PFSK-1 (cell line): ENCODE results near the gene HTRA2.

ENCODE experiments used
- FOXP2 ChIP-seq: optimal IDR thresholded peaks from 2 replicates; pipeline ENCODE3; 2011; ENCODE audit warnings: borderline replicate concordance, control low read depth, inconsistent platforms; ENCODE audit not compliant: insufficient read depth; ENCODE audit errors: extremely low read length, extremely low read depth
- POLR2AphosphoS5 ChIP-seq: IDR thresholded peaks from 2 replicates; pipeline ENCODE4 v1.6.1; 2012; ENCODE audit warnings: low read depth, mild to moderate bottlenecking, control low read depth, low read length, moderate library complexity
- REST ChIP-seq, 2 experiments: IDR thresholded peaks; 2 replicates each; pipeline versions ENCODE4 v1.6.1 to v1.8.0; 2011 to 2012; ENCODE audit warnings: low read depth in 2 of 2, low read length in 2 of 2, control low read depth in 1 of 2, inconsistent platforms in 1 of 2, mild to moderate bottlenecking in 1 of 2, moderate library complexity in 1 of 2; ENCODE audit not compliant: insufficient read depth in 1 of 2
- SIN3A ChIP-seq: IDR thresholded peaks from 2 replicates; pipeline ENCODE4 v1.6.1; 2012; ENCODE audit warnings: mild to moderate bottlenecking, low read length, moderate library complexity, borderline replicate concordance; ENCODE audit not compliant: insufficient read depth
- TAF1 ChIP-seq: IDR thresholded peaks from 2 replicates; pipeline ENCODE4 v1.6.1; 2012; ENCODE audit warnings: low read length, control low read depth, borderline replicate concordance; ENCODE audit not compliant: insufficient read depth

Gene HTRA2

DNA sequence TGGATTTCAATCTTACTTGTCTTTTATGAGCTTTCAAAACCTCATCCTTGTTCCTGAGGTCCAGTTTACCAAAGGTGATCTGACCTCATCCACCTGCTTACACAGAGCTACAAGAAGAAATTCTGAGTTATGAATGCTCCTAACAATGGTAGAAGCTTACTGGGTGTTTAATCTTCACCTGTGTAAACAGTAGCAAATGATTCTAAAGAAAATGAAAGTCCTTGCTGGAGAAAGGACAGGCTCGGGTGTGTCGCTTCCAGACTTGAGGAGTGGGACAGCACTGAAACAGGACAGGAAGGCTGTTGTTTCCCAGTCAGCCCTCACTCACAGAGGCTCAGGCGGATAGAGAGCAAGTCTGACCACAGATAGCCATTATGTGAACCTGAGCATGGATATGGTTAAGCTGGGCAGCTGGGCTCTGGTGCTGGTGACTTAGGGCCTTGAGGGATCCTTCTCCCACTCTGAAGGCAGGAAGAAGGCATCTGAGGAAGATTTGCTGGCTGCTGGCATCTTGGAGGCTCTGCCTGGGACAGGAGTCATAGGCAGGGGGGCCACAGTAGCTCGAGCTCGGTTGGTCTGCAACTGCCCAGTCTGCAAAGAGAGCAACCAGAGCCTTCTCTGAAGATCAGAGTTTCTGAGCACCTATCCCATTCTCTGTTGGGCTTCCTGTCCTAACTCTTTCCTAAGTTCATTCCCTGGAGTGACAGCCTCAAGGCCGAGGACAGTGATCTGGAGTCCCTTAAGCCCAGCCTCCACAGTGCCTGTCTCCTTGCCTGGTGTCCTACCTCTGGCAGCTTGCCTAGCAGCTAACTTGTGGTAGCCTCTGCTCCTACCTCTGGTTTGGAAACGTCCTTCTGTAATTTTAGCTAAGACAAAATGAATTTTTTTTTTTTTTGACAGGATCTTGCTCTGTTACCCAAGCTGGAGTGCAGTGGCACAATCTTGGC, 28.8 kb downstream of the HTRA2 start:
- TF ChIP-seq REST (IDR thresholded peaks at IDR 0.05; ENCODE audit: insufficient read depth in 1 of 2, low read depth in 2 of 2, low read length in 2 of 2) (no peak), SIN3A (no peak), POLR2AphosphoS5 (no peak), TAF1 (no peak), FOXP2 (no peak)

GRCh38 chr2:74559912-74560311, 30.2 kb downstream of the HTRA2 start:
- TF ChIP-seq POLR2AphosphoS5: no peak

GRCh38 chr2:74560591-74560990, 30.9 kb downstream of the HTRA2 start:
- TF ChIP-seq FOXP2 (no peak), SIN3A (no peak), TAF1 (no peak), REST (IDR thresholded peaks at IDR 0.05; ENCODE audit: insufficient read depth in 1 of 2, low read depth in 2 of 2, low read length in 2 of 2) (no peak), POLR2AphosphoS5 (no peak)

DNA sequence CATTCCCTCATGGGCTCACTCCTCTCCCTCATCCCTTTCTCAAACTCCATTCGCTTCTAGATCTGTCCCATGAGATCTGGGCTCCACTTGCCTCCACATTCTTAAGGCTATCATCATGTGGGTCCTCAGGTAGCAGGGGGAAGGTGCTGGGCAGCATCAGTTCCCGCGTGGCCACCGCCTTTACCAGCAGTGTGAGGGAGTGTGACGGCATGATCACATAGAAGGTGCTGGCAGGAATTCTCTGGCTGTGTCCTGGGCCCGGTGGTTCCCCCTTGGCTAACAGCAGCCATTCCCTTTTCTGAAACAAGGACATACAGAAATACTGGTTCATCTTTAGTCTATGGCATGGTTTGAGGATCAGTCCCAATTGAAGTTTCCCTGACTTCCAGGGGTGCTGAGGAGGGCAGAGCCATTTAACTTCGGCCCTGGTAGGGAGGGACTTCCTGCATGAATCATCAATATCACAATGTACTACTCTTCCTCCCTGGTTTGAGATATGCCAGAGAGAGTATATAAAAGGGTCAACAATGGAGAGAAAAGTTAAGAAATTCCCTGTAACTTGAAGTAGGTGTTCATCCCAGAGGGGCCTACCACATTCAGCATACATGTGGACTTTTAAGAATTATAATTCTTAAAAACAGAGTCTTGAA, 32.5 kb downstream of the HTRA2 start:
- no peak for TF ChIP-seq FOXP2
- TF ChIP-seq SIN3A: no peak
- no peak for TF ChIP-seq REST (IDR thresholded peaks at IDR 0.05; ENCODE audit: insufficient read depth in 1 of 2, low read depth in 2 of 2, low read length in 2 of 2)
- TF ChIP-seq TAF1: no peak
- no peak for TF ChIP-seq POLR2AphosphoS5

GRCh38 chr2:74564222-74564621, 34.5 kb downstream of the HTRA2 start:
- TF ChIP-seq TAF1: no peak
- no peak for TF ChIP-seq SIN3A
- no peak for TF ChIP-seq FOXP2
